IPS-18a (cell line): ENCODE measurements around the gene MED13L.

ENCODE experiments used
- H3K27ac ChIP-seq: one replicate; pipeline ENCODE4 v1.5.1; 2013; ENCODE audit warnings: low read length
- H3K27me3 ChIP-seq: one replicate; pipeline ENCODE4 v1.6.1; 2013; ENCODE audit warnings: mild to moderate bottlenecking, low read length; ENCODE audit not compliant: control insufficient read depth, insufficient read depth
- H3K36me3 ChIP-seq: one replicate; pipeline ENCODE4 v1.6.1; 2013; ENCODE audit warnings: low read depth, low read length; ENCODE audit not compliant: control insufficient read depth
- H3K4me1 ChIP-seq: one replicate; pipeline ENCODE4 v1.6.1; 2013; ENCODE audit warnings: low read depth, low read length; ENCODE audit not compliant: control insufficient read depth
- H3K4me3 ChIP-seq: one replicate; pipeline ENCODE4 v1.5.1; 2013; ENCODE audit warnings: low read length
- H3K9ac ChIP-seq: one replicate; pipeline ENCODE4 v1.6.1; 2013; ENCODE audit warnings: mild to moderate bottlenecking, low read length, moderate library complexity
- H3K9me3 ChIP-seq: one replicate; pipeline ENCODE4 v1.6.1; 2013; ENCODE audit warnings: low read depth, low read length; ENCODE audit not compliant: control insufficient read depth

Gene MED13L

GRCh38 chr12:116267948-116268347 lies 9.5 kb downstream of the MED13L start:
- Histone ChIP-seq H3K27ac (no peak overlapping the region), H3K36me3 (no peaks in the 10 kb centered on the region), H3K9ac (no peak overlapping the region), H3K27me3 (no peaks in the 10 kb centered on the region), H3K4me1 (peaks cover 36% of the 10 kb centered on the region), H3K4me3 (no peak overlapping the region), H3K9me3 (no peaks in the 10 kb centered on the region)

- H3K4me1 ChIP-seq: peaks cover 36% of the 10 kb centered on the region
- H3K27me3 ChIP-seq: no peaks in the 10 kb centered on the region
- no peak overlapping the region for H3K27ac ChIP-seq
- H3K4me3 ChIP-seq: no peak overlapping the region
- no peak overlapping the region for H3K9ac ChIP-seq
- H3K9me3 ChIP-seq: no peaks in the 10 kb centered on the region
- no peaks in the 10 kb centered on the region for H3K36me3 ChIP-seq
Observed at GRCh38 chr12:116266631-116267349, 10.7 kb downstream of the MED13L start.

GRCh38 chr12:116266168-116266601 lies 11.3 kb downstream of the MED13L start:
- Histone ChIP-seq H3K9ac (no peak overlapping the region), H3K4me3 (no peak overlapping the region), H3K9me3 (no peaks in the 10 kb centered on the region), H3K36me3 (no peaks in the 10 kb centered on the region), H3K4me1 (peaks cover 36% of the 10 kb centered on the region), H3K27me3 (no peaks in the 10 kb centered on the region), H3K27ac (no peak overlapping the region)

GRCh38 chr12:116265351-116266147 lies 11.9 kb downstream of the MED13L start:
- no peak overlapping the region for H3K27ac ChIP-seq
- H3K27me3 ChIP-seq: no peaks in the 10 kb centered on the region
- no peak overlapping the region for H3K9ac ChIP-seq
- H3K9me3 ChIP-seq: no peaks in the 10 kb centered on the region
- no peaks in the 10 kb centered on the region for H3K36me3 ChIP-seq
- H3K4me3 ChIP-seq: no peak overlapping the region
- H3K4me1 ChIP-seq: peaks cover 36% of the 10 kb centered on the region

GRCh38 chr12:116264525-116265070 lies 12.9 kb downstream of the MED13L start:
- peaks cover 36% of the 10 kb centered on the region for H3K4me1 ChIP-seq
- no peak overlapping the region for H3K9ac ChIP-seq
- no peaks in the 10 kb centered on the region for H3K36me3 ChIP-seq
- H3K27me3 ChIP-seq: no peaks in the 10 kb centered on the region
- no peak overlapping the region for H3K4me3 ChIP-seq
- no peaks in the 10 kb centered on the region for H3K9me3 ChIP-seq
- no peak overlapping the region for H3K27ac ChIP-seq

- no peaks in the 10 kb centered on the region for H3K36me3 ChIP-seq
- no peak overlapping the region for H3K9ac ChIP-seq
- H3K4me1 ChIP-seq: peaks cover 36% of the 10 kb centered on the region
- H3K27me3 ChIP-seq: no peaks in the 10 kb centered on the region
- peak overlapping the region; percentile 19 for H3K27ac ChIP-seq
- H3K9me3 ChIP-seq: no peaks in the 10 kb centered on the region
- no peak overlapping the region for H3K4me3 ChIP-seq
Observed at GRCh38 chr12:116263844-116264243, 13.6 kb downstream of the MED13L start.

- no peaks in the 10 kb centered on the region for H3K27me3 ChIP-seq
- no peaks in the 10 kb centered on the region for H3K9me3 ChIP-seq
- H3K4me3 ChIP-seq: no peak overlapping the region
- no peak overlapping the region for H3K9ac ChIP-seq
- H3K4me1 ChIP-seq: peaks cover 36% of the 10 kb centered on the region
- H3K36me3 ChIP-seq: no peaks in the 10 kb centered on the region
- peak overlapping the region; percentile 19 for H3K27ac ChIP-seq
Observed at GRCh38 chr12:116263431-116263830, 14.1 kb downstream of the MED13L start.

GRCh38 chr12:116262741-116263140 lies 14.8 kb downstream of the MED13L start:
- Histone ChIP-seq H3K9ac (no peak overlapping the region), H3K27ac (no peak overlapping the region), H3K27me3 (no peaks in the 10 kb centered on the region), H3K4me1 (peaks cover 36% of the 10 kb centered on the region), H3K36me3 (no peaks in the 10 kb centered on the region), H3K4me3 (no peak overlapping the region), H3K9me3 (no peaks in the 10 kb centered on the region)

GRCh38 chr12:116261525-116262100 lies 15.9 kb downstream of the MED13L start:
- no peaks in the 10 kb centered on the region for H3K9me3 ChIP-seq
- H3K27ac ChIP-seq: no peak overlapping the region
- H3K4me3 ChIP-seq: no peak overlapping the region
- no peaks in the 10 kb centered on the region for H3K27me3 ChIP-seq
- no peak overlapping the region for H3K9ac ChIP-seq
- H3K36me3 ChIP-seq: no peaks in the 10 kb centered on the region
- peaks cover 27% of the 10 kb centered on the region for H3K4me1 ChIP-seq

- no peak overlapping the region for H3K4me3 ChIP-seq
- no peaks in the 10 kb centered on the region for H3K9me3 ChIP-seq
- H3K9ac ChIP-seq: no peak overlapping the region
- H3K36me3 ChIP-seq: no peaks in the 10 kb centered on the region
- H3K27ac ChIP-seq: no peak overlapping the region
- H3K27me3 ChIP-seq: no peaks in the 10 kb centered on the region
- peaks cover 18% of the 10 kb centered on the region for H3K4me1 ChIP-seq
Observed at GRCh38 chr12:116259800-116260577, 17.5 kb downstream of the MED13L start.

- no peaks in the 10 kb centered on the region for H3K4me1 ChIP-seq
- no peaks in the 10 kb centered on the region for H3K36me3 ChIP-seq
- no peak overlapping the region for H3K27ac ChIP-seq
- no peaks in the 10 kb centered on the region for H3K27me3 ChIP-seq
- H3K9ac ChIP-seq: no peak overlapping the region
- H3K9me3 ChIP-seq: no peaks in the 10 kb centered on the region
- no peak overlapping the region for H3K4me3 ChIP-seq
Observed at GRCh38 chr12:116257826-116258225, 19.7 kb downstream of the MED13L start.
